ENCODE measurements around the gene LCN15. TPM values are rescaled to one million over a fixed set of nuclear protein-coding genes. Genes with fewer than 3 reads are reported as not detected.
A peak's percentile ranks its signal among the peaks of the same experiment; 100 is the strongest.
"Not testable (repeated sequence)": the region's sequence is repeated elsewhere in the genome, so short reads cannot be mapped to it uniquely, and the experiment has no call there.

The LCN15 gene
- total RNA-seq, 1 experiment from 2014 or later, result not detected

GRCh38 chr9:136796238-136796774, 32.0 kb upstream of the LCN15 start, which contains the start of gene CCDC183:
CCDC183 (plus strand) TSS chr9:136796338; CDS start chr9:136796398, 60 bp downstream.
- in situ Hi-C loops (cut with HindIII; ENCODE audit: low pct_unique_long_range_greater_than_20kb, low sequenced_read_pairs), result no loop called here
- no peak for DNase-seq (ENCODE audit: low read depth)

GRCh38 chr9:136795000-136795348, 30.7 kb upstream of the LCN15 start:
- DNase-seq (ENCODE audit: low read depth), result no peak
- in situ Hi-C loops (cut with HindIII; ENCODE audit: low pct_unique_long_range_greater_than_20kb, low sequenced_read_pairs), result no loop called here

- no peak for DNase-seq (ENCODE audit: low read depth)
- in situ Hi-C loops (cut with HindIII; ENCODE audit: low pct_unique_long_range_greater_than_20kb, low sequenced_read_pairs), result no loop called here
These were observed 30.1 kb upstream of the LCN15 start for GRCh38 chr9:136794281-136794999.

- peak; percentile 50 for DNase-seq (ENCODE audit: low read depth)
- in situ Hi-C loops (cut with HindIII; ENCODE audit: low pct_unique_long_range_greater_than_20kb, low sequenced_read_pairs), result no loop called here
These were observed 29.0 kb upstream of the LCN15 start for GRCh38 chr9:136793086-136793946.

GRCh38 chr9:136792321-136793085, 28.2 kb upstream of the LCN15 start:
- no peak for DNase-seq (ENCODE audit: low read depth)
- in situ Hi-C loops (cut with HindIII; ENCODE audit: low pct_unique_long_range_greater_than_20kb, low sequenced_read_pairs), result no loop called here

- in situ Hi-C loops (cut with HindIII; ENCODE audit: low pct_unique_long_range_greater_than_20kb, low sequenced_read_pairs), result no loop called here
- peak; percentile 56 for DNase-seq (ENCODE audit: low read depth)
These were observed 27.4 kb upstream of the LCN15 start for GRCh38 chr9:136791516-136792276.

- in situ Hi-C loops (cut with HindIII; ENCODE audit: low pct_unique_long_range_greater_than_20kb, low sequenced_read_pairs), result no loop called here
- DNase-seq (ENCODE audit: low read depth), result peak; percentile 97
These were observed 26.6 kb upstream of the LCN15 start, which contains the start of gene TMEM141 for GRCh38 chr9:136790640-136791515. TMEM141 (plus strand) TSS chr9:136791344; CDS start chr9:136791371, 27 bp downstream.

GRCh38 chr9:136789523-136789937, 25.2 kb upstream of the LCN15 start:
- DNase-seq (ENCODE audit: low read depth), result peak; percentile 56
- in situ Hi-C loops (cut with HindIII; ENCODE audit: low pct_unique_long_range_greater_than_20kb, low sequenced_read_pairs), result no loop called here

GRCh38 chr9:136788644-136789522, 24.6 kb upstream of the LCN15 start:
- DNase-seq (ENCODE audit: low read depth), result peak; percentile 70
- in situ Hi-C loops (cut with HindIII; ENCODE audit: low pct_unique_long_range_greater_than_20kb, low sequenced_read_pairs), result not testable (repeated sequence)

GRCh38 chr9:136787690-136788400, 23.5 kb upstream of the LCN15 start:
- in situ Hi-C loops (cut with HindIII; ENCODE audit: low pct_unique_long_range_greater_than_20kb, low sequenced_read_pairs), result no loop called here
- peak; percentile 66 for DNase-seq (ENCODE audit: low read depth)

- in situ Hi-C loops (cut with HindIII; ENCODE audit: low pct_unique_long_range_greater_than_20kb, low sequenced_read_pairs); DNase-seq (ENCODE audit: low read depth): not testable (repeated sequence)
These were observed 22.7 kb upstream of the LCN15 start for GRCh38 chr9:136786983-136787382.

- in situ Hi-C loops (cut with HindIII; ENCODE audit: low pct_unique_long_range_greater_than_20kb, low sequenced_read_pairs), result no loop called here
These were observed 22.1 kb upstream of the LCN15 start for GRCh38 chr9:136786451-136786850.

GRCh38 chr9:136785565-136786355, 21.4 kb upstream of the LCN15 start:
- peak; percentile 86 for DNase-seq (ENCODE audit: low read depth)
- in situ Hi-C loops (cut with HindIII; ENCODE audit: low pct_unique_long_range_greater_than_20kb, low sequenced_read_pairs), result not testable (repeated sequence)

More at GRCh38 chr9:136786451-136786850, 22.1 kb upstream of the LCN15 start:
- no peak for DNase-seq (ENCODE audit: low read depth)

GRCh38 chr9:136784997-136785361, 20.7 kb upstream of the LCN15 start:
- peak; percentile 84 for DNase-seq (ENCODE audit: low read depth)
- in situ Hi-C loops (cut with HindIII; ENCODE audit: low pct_unique_long_range_greater_than_20kb, low sequenced_read_pairs), result no loop called here

Measured in Caki2 (cell line).